Measurements from ENCODE around the gene CD276.

CD276 gene

GRCh38 chr15:73749533-73749932, 65.3 kb downstream of the CD276 start:
- DNase-seq: no peak

GRCh38 chr15:73749971-73750370, 65.8 kb downstream of the CD276 start:
- DNase-seq: no peak

GRCh38 chr15:73750438-73750837, 66.3 kb downstream of the CD276 start:
- no peak for DNase-seq

GRCh38 chr15:73750951-73751350, 66.8 kb downstream of the CD276 start:
- DNase-seq: no peak

- DNase-seq: no peak
Observed at GRCh38 chr15:73751511-73751898, 67.3 kb downstream of the CD276 start.

- DNase-seq: no peak
Observed at GRCh38 chr15:73751899-73752805, 68.0 kb downstream of the CD276 start.

- no peak for DNase-seq
Observed at GRCh38 chr15:73752806-73753193, 68.6 kb downstream of the CD276 start.

GRCh38 chr15:73753250-73754130, 69.3 kb downstream of the CD276 start, which contains the start of gene INSYN1:
Gene INSYN1, minus strand, starts transcription at chr15:73753351. Its CDS starts 2,221 bp downstream, at chr15:73751130.
- DNase-seq: no peak

- DNase-seq: no peak
Observed at GRCh38 chr15:73754461-73754860, 70.3 kb downstream of the CD276 start.

GRCh38 chr15:73755481-73755880, 71.3 kb downstream of the CD276 start:
- DNase-seq: no peak

- DNase-seq: no peak
Observed at GRCh38 chr15:73755946-73756345, 71.8 kb downstream of the CD276 start.

GRCh38 chr15:73756390-73756789, 72.2 kb downstream of the CD276 start:
- no peak for DNase-seq

GRCh38 chr15:73756947-73757513, 72.8 kb downstream of the CD276 start:
- no peak for DNase-seq

- DNase-seq: no peak
Observed at GRCh38 chr15:73757571-73757970, 73.4 kb downstream of the CD276 start.

GRCh38 chr15:73758461-73758860, 74.3 kb downstream of the CD276 start:
- no peak for DNase-seq

GRCh38 chr15:73760330-73761329, 76.4 kb downstream of the CD276 start:
- DNase-seq: no peak

- no peak for DNase-seq
Observed at GRCh38 chr15:73763931-73764330, 79.7 kb downstream of the CD276 start.

Data from stimulated activated CD4-positive, alpha-beta T cell treated with anti-CD3 and anti-CD28 coated beads, Interleukin-1b, Interleukin-23, amount 100 ng/mL, for 48 hours (primary cell).